Activated CD4-positive, alpha-beta T cell treated with anti-CD3 and anti-CD28 coated beads for 1 hour (primary cell): ENCODE measurements around the gene CDADC1.
"Not testable (repeated sequence)": the region's sequence is repeated elsewhere in the genome, so short reads cannot be mapped to it uniquely, and the experiment has no call there.

ENCODE experiments used
- DNase-seq: peaks from one replicate; pipeline ENCODE4 v3.0.0-alpha.2; 2020

Gene CDADC1

GRCh38 chr13:49319951-49320350 is 72.2 kb downstream of the CDADC1 start:
- DNase-seq, result no peak

DNA sequence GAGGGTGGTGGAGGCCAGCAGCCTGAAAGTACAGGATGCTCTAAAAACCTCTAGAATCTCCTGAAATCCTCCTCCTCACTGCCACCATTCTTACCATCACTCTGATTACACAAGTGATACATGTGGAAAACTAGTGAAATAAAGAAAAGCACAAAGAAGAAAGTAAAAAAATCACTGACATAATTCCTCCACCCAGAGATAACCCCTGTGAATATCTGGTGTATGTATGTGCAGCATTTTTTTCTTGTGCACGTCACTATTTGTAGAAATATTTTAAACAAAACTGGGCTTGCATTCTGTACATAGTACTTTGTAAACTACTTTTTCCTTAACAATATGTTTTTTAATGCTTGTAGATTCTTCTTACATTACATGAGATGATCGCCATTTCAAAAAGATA is 73.2 kb downstream of the CDADC1 start:
- no peak for DNase-seq

DNA sequence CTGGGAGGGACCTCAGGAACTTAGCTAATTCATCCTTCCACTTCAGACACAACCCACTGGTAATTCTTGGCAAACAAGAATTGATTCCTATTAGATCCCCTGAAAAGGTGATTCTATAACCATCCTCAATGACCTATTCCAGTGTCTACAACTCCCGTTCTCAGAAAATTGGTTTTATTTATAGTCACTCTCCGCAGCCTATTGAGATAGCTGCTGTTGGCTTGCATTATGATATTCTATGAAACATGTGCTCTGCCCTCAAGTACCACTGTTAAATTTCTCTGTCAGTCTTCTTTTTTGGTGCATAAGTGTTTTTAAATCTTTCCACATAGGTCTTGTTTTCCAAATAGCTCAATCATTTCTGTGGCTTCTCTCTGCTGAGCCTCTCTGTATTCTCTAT is 75.0 kb downstream of the CDADC1 start:
- no peak for DNase-seq

GRCh38 chr13:49323344-49323743 is 75.6 kb downstream of the CDADC1 start:
- DNase-seq, result no peak

DNA sequence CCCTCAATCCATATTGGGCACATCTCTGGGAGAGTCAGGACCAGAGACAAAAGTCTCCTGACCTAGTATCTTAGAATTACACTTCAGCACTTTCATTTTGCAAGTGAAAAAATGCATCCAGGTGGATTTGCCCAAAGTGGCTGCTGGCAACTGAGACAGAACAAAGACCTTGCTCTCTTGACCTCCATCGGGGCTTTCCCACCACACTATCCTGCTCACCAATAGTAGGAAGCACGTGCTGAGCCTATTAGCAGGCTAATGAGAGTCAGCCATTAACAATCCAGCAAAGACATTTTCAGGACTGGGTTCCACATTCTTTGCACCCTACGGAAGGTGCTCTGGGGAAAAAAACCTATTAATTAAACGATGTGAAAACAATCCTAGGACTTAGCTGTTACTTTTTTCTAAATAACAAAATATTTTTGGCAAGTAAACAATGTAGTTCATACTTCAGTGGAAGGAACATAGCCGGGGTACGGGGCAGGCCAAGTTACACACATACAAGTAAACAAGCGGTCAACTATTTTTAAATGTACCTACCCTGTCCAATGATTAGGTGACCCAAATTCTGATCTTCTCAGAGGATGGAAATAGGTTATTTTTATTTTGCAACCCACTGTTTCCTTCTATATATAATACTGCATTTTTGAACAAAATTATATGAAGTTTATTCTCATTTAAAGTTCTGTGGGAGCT is 78.6 kb downstream of the CDADC1 start:
- no peak for DNase-seq

DNA sequence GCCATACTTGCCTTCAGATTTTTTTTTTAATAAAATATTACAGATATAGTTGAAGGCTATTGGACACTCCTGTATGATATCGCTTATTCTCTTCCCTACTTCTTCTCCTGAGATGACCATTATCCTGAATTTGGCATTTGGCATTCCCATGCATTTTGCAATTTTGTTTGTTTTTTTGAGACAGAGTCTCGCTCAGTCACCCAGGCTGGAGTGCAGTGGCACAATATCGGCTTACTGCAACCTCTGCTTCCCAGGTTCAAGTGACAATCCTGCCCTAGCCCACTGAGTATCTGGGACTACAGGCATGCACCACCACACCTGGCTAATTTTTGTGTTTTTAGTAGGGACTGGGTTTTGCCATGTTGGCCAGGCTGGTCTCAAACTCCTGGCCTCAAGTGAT is 79.4 kb downstream of the CDADC1 start:
- DNase-seq, result not testable (repeated sequence)

DNA sequence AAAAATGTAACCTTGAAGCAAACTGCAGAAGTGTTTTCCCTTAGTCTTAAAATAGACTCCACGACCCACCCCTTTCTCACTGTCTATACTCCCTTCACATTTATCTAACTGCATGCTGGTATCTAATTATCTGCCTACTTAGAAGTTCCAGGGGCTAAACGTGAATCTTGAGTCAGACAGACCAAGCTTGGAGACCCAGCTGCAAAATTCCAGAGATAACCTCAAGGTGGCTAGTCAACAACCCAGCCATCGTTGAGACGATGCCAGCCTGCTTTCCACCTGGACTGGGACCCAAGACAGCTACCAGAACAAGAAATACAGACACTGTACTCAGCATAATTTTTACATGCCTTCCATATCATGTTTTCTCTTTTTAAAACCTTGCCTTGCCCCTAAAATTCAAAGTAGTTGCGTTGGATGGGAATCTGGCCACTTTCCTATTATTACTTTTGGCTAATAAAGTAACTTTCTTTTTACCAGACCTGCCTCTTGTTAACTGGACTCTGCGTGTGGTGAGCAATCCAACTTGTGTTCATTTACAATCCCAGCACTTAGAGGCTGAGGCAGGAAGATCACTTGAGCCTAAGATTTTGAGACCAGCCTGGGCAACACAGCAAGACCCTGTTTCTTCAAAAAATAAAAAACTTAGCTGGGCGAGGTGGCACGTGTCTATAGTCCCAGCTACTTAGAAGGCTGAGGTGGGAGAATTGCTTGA is 82.3 kb downstream of the CDADC1 start:
- no peak for DNase-seq

- DNase-seq, result no peak
Measured at GRCh38 chr13:49330546-49330864, 82.8 kb downstream of the CDADC1 start.

- DNase-seq, result no peak
Measured at GRCh38 chr13:49336655-49337054, 88.9 kb downstream of the CDADC1 start.

DNA sequence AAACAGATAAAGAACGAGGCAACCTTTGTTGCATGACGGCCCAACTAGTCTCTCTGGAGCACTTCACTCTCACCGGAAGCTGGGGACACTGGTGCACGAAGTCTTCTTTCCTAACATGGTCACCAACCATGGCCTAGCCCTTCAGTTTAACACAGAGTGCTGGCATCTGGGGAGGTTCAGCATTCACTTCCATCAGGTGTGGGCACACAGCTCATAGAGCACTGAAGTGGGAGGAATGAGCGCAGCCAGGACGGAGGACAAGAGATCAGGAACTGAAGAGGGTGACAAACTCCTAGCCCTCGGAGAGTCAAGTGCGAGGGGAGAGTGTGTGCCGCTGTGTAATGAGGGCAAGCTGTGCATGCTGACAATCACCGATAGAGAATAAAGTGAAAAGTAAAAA is 92.4 kb downstream of the CDADC1 start:
- DNase-seq, result no peak

- no peak for DNase-seq
Measured at GRCh38 chr13:49341517-49341916, 93.8 kb downstream of the CDADC1 start.

DNA sequence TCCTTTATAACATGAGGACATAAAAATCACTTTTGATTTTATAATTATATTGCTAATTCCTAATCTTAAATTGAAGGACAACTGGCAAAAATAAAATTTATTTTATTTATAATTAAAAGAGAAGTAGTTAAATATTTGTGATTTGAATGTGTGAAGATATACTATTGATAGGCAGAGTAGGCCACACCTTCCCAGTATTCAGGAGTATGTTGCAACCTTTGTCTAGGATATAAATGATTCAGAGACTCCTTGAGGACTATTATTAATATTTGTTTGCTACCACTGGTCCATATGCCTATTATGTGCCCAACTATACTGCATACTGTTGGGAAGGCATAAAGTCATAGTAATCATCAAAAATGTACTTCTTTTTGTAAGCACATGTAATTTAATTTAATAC is 94.2 kb downstream of the CDADC1 start:
- DNase-seq, result no peak

- DNase-seq, result no peak
Measured at GRCh38 chr13:49342454-49342853, 94.7 kb downstream of the CDADC1 start.
